SH-SY5Y (cell line): ENCODE data around the gene RHEBL1.

Experiments
- GATA2 ChIP-seq: IDR thresholded peaks from 2 replicates; pipeline ENCODE4 v1.6.1; 2011; ENCODE audit warnings: mild to moderate bottlenecking, low read depth, low read length
- GATA3 ChIP-seq: IDR thresholded peaks from 2 replicates; pipeline ENCODE4 v1.6.1; 2011; ENCODE audit warnings: low read depth, mild to moderate bottlenecking, low read length, moderate library complexity

The RHEBL1 gene

GRCh38 chr12:49064767-49065152, 5.0 kb downstream of the RHEBL1 start:
- TF ChIP-seq GATA3 = no peak
- TF ChIP-seq GATA2 = no peak

GRCh38 chr12:49061157-49061650, 8.6 kb downstream of the RHEBL1 start:
- TF ChIP-seq GATA2 = no peak
- TF ChIP-seq GATA3 = no peak

- TF ChIP-seq GATA2 (no peak), GATA3 (no peak)
Measured at GRCh38 chr12:49060237-49061156, 9.3 kb downstream of the RHEBL1 start, which contains the start of gene KMT2D. Gene KMT2D, minus strand, starts transcription at chr12:49060794. Its CDS starts 5,470 bp downstream, at chr12:49055324.

GRCh38 chr12:49059299-49060171, 10.2 kb downstream of the RHEBL1 start:
- TF ChIP-seq GATA3 (no peak), GATA2 (no peak)

GRCh38 chr12:49059045-49059298, 10.8 kb downstream of the RHEBL1 start:
- TF ChIP-seq GATA2 (no peak), GATA3 (no peak)

GRCh38 chr12:49058366-49059044, 11.3 kb downstream of the RHEBL1 start:
- TF ChIP-seq GATA2 = no peak
- no peak for TF ChIP-seq GATA3

- TF ChIP-seq GATA3 (no peak), GATA2 (no peak)
Measured at GRCh38 chr12:49057888-49058287, 11.9 kb downstream of the RHEBL1 start.

- TF ChIP-seq GATA3 = no peak
- TF ChIP-seq GATA2 = no peak
Measured at GRCh38 chr12:49055978-49056754, 13.6 kb downstream of the RHEBL1 start.

GRCh38 chr12:49055092-49055491, 14.7 kb downstream of the RHEBL1 start:
- TF ChIP-seq GATA3 = no peak
- TF ChIP-seq GATA2 = no peak

GRCh38 chr12:49054524-49054923, 15.3 kb downstream of the RHEBL1 start:
- TF ChIP-seq GATA3 (no peak), GATA2 (no peak)

- TF ChIP-seq GATA2 (no peak), GATA3 (no peak)
Measured at GRCh38 chr12:49054096-49054495, 15.7 kb downstream of the RHEBL1 start.

- TF ChIP-seq GATA3 = no peak
- TF ChIP-seq GATA2 = no peak
Measured at GRCh38 chr12:49052451-49053208, 17.1 kb downstream of the RHEBL1 start.
